Endothelial cell (in vitro differentiated cells): Measurements from ENCODE around the gene MSMO1. TPM values are rescaled to one million over a fixed set of nuclear protein-coding genes. Genes with fewer than 3 reads are reported as not detected.

Experiments used
- DNase-seq: peaks from one replicate; pipeline ENCODE4 v3.0.0; 2021; ENCODE audit warnings: low spot score
- H3K27ac Mint-ChIP-seq: one replicate; pipeline ENCODE4 v1.8.0; 2021; ENCODE audit warnings: mixed read lengths, inconsistent platforms; ENCODE audit not compliant: unreplicated experiment
- H3K27me3 Mint-ChIP-seq: one replicate; pipeline ENCODE4 v1.8.0; 2021; ENCODE audit warnings: mild to moderate bottlenecking, moderate library complexity, mixed read lengths, inconsistent platforms; ENCODE audit not compliant: unreplicated experiment
- H3K36me3 Mint-ChIP-seq: one replicate; pipeline ENCODE4 v1.8.0; 2021; ENCODE audit warnings: mild to moderate bottlenecking, low read depth, mixed read lengths, inconsistent platforms; ENCODE audit not compliant: unreplicated experiment
- H3K4me1 Mint-ChIP-seq: one replicate; pipeline ENCODE4 v1.8.0; 2021; ENCODE audit warnings: mild to moderate bottlenecking, mixed read lengths, inconsistent platforms; ENCODE audit not compliant: unreplicated experiment
- H3K4me3 Mint-ChIP-seq: one replicate; pipeline ENCODE4 v1.8.0; 2021; ENCODE audit warnings: mild to moderate bottlenecking, mixed read lengths, inconsistent platforms; ENCODE audit not compliant: unreplicated experiment
- H3K9me3 Mint-ChIP-seq: one replicate; pipeline ENCODE4 v1.8.0; 2021; ENCODE audit warnings: mixed read lengths, inconsistent platforms; ENCODE audit not compliant: unreplicated experiment
- CTCF ChIP-seq: fragments of 200-600 bp; sonication (generic); IDR thresholded peaks from one replicate; pipeline ENCODE4 v1.5.0; 2021; ENCODE audit warnings: antibody characterized with exemption; ENCODE audit not compliant: unreplicated experiment
- total RNA-seq: library from RNA; stranded (reverse); fragmentation: NEBNext Ultra II Directional; extraction: Animal tissue kit (Norgen Biotek cat#: 25700); gene quantifications from one replicate; pipeline ENCODE4 v1.2.1, GENCODE V29; 2021; ENCODE audit not compliant: unreplicated experiment

Gene MSMO1
- total RNA-seq, 1 donor from 2014 or later = 118 TPM

- Mint-ChIP-seq H3K27me3 (no peaks in the 10 kb centered on the region), H3K4me3 (no peak overlapping the region), H3K36me3 (no peaks in the 10 kb centered on the region), H3K9me3 (no peaks in the 10 kb centered on the region), H3K27ac (no peak overlapping the region), H3K4me1 (no peaks in the 10 kb centered on the region)
- no peak for TF ChIP-seq CTCF
- DNase-seq = no peak
These were observed 20.4 kb downstream of the MSMO1 start for GRCh38 chr4:165347647-165348569.

- Mint-ChIP-seq H3K27ac (no peak overlapping the region), H3K4me1 (no peaks in the 10 kb centered on the region), H3K9me3 (no peaks in the 10 kb centered on the region), H3K27me3 (no peaks in the 10 kb centered on the region), H3K4me3 (no peak overlapping the region), H3K36me3 (no peaks in the 10 kb centered on the region)
- DNase-seq = no peak
- no peak for TF ChIP-seq CTCF
These were observed 24.1 kb downstream of the MSMO1 start for GRCh38 chr4:165351359-165352130.

DNA sequence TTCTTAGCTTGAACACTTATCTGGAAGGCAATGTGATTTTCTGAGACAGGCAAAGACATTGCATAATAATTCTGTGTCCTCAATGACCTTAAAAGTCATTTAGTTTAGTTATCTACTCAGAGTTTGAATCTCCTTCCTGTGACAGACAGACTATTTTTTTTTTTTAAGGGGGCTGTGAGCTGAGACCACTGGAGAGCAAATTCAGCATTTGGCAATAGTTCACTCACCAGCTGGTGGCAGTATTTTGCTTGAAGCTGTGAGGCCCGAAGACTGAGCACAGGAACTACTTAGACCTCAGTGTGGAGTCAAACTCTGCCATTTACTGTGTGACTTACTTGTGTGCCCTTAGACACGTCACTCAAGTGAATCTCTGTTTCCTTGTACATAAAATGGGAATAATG is 28.4 kb downstream of the MSMO1 start:
- DNase-seq = peak; percentile 38

GRCh38 chr4:165359506-165359905 is 32.0 kb downstream of the MSMO1 start:
- TF ChIP-seq CTCF = no peak
- Mint-ChIP-seq H3K9me3 (no peaks in the 10 kb centered on the region), H3K27ac (no peak overlapping the region), H3K4me1 (no peaks in the 10 kb centered on the region), H3K36me3 (no peaks in the 10 kb centered on the region), H3K4me3 (no peak overlapping the region), H3K27me3 (peaks cover 3% of the 10 kb centered on the region)
- no peak for DNase-seq

More for the DNA sequence above, 28.4 kb downstream of the MSMO1 start:
- Mint-ChIP-seq H3K9me3 (no peaks in the 10 kb centered on the region), H3K4me1 (no peaks in the 10 kb centered on the region), H3K27ac (no peak overlapping the region), H3K4me3 (no peak overlapping the region), H3K27me3 (no peaks in the 10 kb centered on the region), H3K36me3 (no peaks in the 10 kb centered on the region)
- TF ChIP-seq CTCF = no peak
